IPS DF 6.9 (cell line): Measurements from ENCODE around the gene CACNA1I.

Experiments used
- DNase-seq: peaks from one replicate; pipeline ENCODE4 v3.0.0-alpha.2; 2013; ENCODE audit warnings: low read depth, low spot score
- H3K27ac ChIP-seq: one replicate; pipeline ENCODE4 v1.5.1; 2013; ENCODE audit warnings: low read length, control low read depth
- H3K27me3 ChIP-seq: 2 replicates; pipeline ENCODE4 v1.6.1; 2013; ENCODE audit warnings: mild to moderate bottlenecking, low read length; ENCODE audit not compliant: control insufficient read depth, insufficient read depth
- H3K36me3 ChIP-seq: 2 replicates; pipeline ENCODE4 v1.6.1; 2013; ENCODE audit warnings: low read length; ENCODE audit not compliant: control insufficient read depth, insufficient read depth
- H3K4me1 ChIP-seq: 2 replicates; pipeline ENCODE4 v1.6.1; 2013; ENCODE audit warnings: low read length; ENCODE audit not compliant: control insufficient read depth, insufficient read depth
- H3K4me3 ChIP-seq: 2 replicates; pipeline ENCODE4 v1.5.1; 2013; ENCODE audit warnings: mild to moderate bottlenecking, low read length
- H3K9me3 ChIP-seq: 2 replicates; pipeline ENCODE4 v1.6.1; 2013; ENCODE audit warnings: low read length, inconsistent platforms; ENCODE audit not compliant: control insufficient read depth, insufficient read depth
- WGBS: extraction: QIAGEN DNeasy Blood & Tissue Kit; methylation state at CpG from one replicate; pipeline ENCODE4 v1.1.7; 2013; ENCODE audit warnings: mixed read lengths, missing lambda C conversion rate; ENCODE audit not compliant: insufficient read length, insufficient coverage; 5-methylcytosine and 5-hydroxymethylcytosine counted together

CACNA1I gene

DNA sequence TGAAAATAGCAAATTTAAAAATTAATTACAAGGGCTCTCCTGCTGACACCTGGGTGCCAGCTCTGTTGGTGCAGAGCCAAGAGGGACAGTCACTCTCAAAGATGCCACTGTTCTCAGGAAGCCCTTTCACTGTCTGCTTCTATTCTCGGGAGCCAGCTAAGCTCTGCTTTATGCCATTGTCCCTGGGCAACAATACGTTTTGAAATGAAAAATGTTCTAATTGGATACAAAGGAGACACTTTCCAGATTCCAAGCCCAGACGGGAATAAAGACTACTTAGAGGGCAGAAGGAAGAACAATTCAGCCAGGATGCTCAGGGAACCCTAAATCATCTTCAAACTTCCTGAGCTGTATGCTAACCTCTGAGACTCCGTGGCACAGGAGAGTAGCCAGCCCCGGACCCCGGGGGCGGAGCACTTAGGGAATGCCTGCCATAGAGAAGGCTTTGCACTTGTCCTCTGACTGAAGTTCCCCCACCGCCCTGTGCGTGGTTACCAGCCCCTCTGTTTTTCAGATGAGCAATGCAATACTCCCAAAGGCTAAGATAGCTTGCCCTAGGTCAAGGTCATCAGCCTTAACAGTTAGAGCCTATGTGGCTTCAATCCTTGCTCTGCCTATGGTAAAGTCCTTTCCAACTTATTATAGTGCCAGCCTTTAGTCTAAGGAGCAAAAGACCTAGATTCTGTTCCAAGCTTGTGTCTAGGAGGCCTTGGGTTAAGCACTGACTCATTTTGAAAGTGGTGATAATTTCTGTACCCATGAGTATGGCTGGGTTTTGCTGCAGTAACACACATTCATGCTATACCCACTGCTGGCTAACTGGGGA is 150.9 kb downstream of the CACNA1I start:
- no peak overlapping the region for H3K4me3 ChIP-seq
- no peak for DNase-seq
- H3K4me1 ChIP-seq: no peaks in the 10 kb centered on the region
- H3K9me3 ChIP-seq: no peaks in the 10 kb centered on the region
- no peaks in the 10 kb centered on the region for H3K36me3 ChIP-seq
- no peaks in the 10 kb centered on the region for H3K27me3 ChIP-seq
- no peak overlapping the region for H3K27ac ChIP-seq
- no CpG with 5 or more reads among the region's 9 CpGs for WGBS

DNA sequence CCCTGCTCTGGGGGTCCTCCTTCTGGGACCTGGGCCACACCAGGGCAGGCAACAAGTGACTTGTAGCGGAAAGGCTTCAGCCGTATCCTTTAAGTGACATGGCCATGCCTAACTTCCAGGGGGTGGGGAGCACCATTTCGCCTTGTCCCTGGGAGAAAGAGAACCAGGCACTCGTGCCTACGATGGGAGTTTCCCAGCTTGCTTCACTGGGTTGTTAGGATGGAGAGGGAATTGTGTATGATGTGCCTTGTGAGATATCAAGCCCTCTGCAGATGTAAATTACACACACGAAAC is 151.4 kb downstream of the CACNA1I start:
- Histone ChIP-seq H3K27me3 (no peaks in the 10 kb centered on the region), H3K27ac (no peak overlapping the region), H3K9me3 (no peaks in the 10 kb centered on the region), H3K4me3 (no peak overlapping the region), H3K36me3 (no peaks in the 10 kb centered on the region), H3K4me1 (no peaks in the 10 kb centered on the region)
- no peak for DNase-seq
- no CpG with 5 or more reads among the region's 6 CpGs for WGBS

DNA sequence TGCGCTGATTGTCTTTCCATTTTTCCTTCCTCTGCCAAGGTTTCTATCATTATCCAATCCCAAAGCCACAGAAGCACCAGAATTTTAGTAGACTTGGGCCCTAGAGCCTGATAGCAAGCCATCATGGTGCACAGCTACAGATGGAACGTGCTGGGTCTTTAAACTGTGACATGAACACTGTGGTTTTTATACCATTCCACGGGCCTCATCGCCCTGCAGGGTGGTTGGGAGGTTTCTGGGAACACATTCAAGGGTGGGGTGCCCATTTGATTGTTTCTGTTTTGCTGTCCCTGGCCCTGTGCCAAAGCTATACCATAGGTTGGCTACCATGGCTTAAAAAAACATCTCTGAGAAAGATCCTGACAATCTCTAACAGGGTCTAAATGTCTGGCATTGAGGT is 151.9 kb downstream of the CACNA1I start:
- Histone ChIP-seq H3K27ac (no peak overlapping the region), H3K4me3 (no peak overlapping the region), H3K36me3 (no peaks in the 10 kb centered on the region), H3K9me3 (no peaks in the 10 kb centered on the region), H3K27me3 (no peaks in the 10 kb centered on the region), H3K4me1 (no peaks in the 10 kb centered on the region)
- no CpG with 5 or more reads among the region's 4 CpGs for WGBS
- no peak for DNase-seq

DNA sequence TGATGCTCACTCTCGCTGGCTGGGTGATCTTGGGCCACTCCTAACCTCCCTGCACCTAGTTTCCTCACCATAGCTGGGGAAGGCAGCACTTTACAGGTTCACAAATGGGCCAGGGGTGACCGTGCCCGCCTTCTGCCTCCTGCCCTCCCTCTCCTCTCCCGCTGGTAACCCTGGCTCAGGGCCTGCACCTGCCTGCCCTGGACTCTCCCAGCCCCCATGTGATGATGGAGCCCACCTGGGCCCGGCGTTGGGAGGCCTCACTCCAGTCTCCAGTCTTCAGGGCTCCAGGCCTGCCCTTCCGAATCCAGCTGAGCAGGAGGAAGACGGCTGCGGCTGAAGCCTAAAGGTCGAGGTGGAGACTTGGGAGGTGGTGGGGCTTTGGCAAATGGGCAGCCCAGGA is 152.9 kb downstream of the CACNA1I start:
- no peaks in the 10 kb centered on the region for H3K9me3 ChIP-seq
- no CpG with 5 or more reads among the region's 10 CpGs for WGBS
- H3K4me1 ChIP-seq: no peaks in the 10 kb centered on the region
- no peak for DNase-seq
- H3K4me3 ChIP-seq: no peak overlapping the region
- no peaks in the 10 kb centered on the region for H3K36me3 ChIP-seq
- no peaks in the 10 kb centered on the region for H3K27me3 ChIP-seq
- no peak overlapping the region for H3K27ac ChIP-seq

DNA sequence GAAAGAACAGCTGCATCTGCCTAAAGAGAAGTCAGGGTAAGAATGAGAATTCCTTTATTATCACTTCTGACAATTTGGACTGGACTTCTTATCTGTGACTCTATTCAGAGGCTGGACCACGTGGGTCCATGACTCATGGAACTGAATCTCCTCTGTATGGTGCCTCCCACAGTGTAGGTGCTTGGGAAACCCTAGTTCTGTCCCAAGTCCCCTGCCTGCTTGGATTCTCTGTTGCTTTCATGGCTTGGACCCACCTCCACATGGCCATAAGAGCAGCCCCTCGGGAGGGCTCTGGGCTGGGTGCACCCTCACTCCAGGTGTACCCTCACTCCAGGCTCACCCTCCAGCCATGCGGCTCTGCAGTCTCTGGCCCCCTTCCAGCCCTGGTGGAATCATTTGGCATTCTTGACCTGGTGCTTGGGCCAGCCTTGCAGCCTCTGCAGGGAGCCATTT is 153.4 kb downstream of the CACNA1I start:
- H3K27me3 ChIP-seq: no peaks in the 10 kb centered on the region
- DNase-seq: no peak
- no peak overlapping the region for H3K27ac ChIP-seq
- no peaks in the 10 kb centered on the region for H3K9me3 ChIP-seq
- H3K4me1 ChIP-seq: no peaks in the 10 kb centered on the region
- H3K36me3 ChIP-seq: no peaks in the 10 kb centered on the region
- no CpG with 5 or more reads among the region's 3 CpGs for WGBS
- no peak overlapping the region for H3K4me3 ChIP-seq

DNA sequence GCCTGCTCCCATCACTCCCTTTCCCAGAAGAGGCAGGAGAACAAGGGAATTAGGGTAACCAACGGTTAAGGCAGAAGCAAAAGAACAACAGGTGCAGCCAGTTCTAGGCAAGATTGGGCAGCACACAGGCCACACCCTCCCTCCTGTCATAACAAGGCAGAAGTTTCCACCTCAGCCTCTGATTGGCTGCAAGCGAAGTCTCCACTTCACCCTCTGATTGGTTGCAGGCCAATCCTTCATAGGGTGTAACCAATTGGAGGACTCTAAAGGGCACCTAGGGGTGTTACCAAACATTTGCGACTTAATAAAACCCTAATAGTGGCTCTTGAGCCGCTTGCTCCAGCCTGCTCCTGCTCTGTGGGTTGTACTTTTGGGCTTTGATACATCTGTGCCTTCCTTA is 153.8 kb downstream of the CACNA1I start:
- Histone ChIP-seq H3K4me3 (no peak overlapping the region), H3K27me3 (no peaks in the 10 kb centered on the region), H3K27ac (no peak overlapping the region), H3K36me3 (no peaks in the 10 kb centered on the region), H3K4me1 (no peaks in the 10 kb centered on the region), H3K9me3 (no peaks in the 10 kb centered on the region)
- no peak for DNase-seq
- no CpG with 5 or more reads among the region's 4 CpGs for WGBS

DNA sequence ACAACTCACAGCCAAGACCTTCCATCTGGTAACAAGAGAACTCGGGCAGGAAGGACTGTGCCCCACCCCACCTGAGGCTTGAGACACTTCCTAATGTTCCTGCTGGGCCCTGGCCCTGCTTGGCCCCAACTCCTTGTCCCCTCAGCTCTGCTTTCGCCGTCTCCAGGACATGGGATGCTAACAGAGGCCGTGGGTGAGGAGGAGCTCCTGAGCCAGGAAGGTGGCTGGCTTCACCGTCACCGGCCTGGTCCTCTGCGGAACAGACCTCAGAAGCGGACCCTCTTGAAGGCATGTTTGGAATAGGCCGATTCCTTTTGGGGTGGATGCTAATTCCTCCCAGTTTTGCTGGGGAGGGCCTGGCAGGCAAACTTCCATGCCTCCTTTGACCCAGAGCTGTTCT is 154.3 kb downstream of the CACNA1I start:
- no peaks in the 10 kb centered on the region for H3K9me3 ChIP-seq
- H3K27ac ChIP-seq: no peak overlapping the region
- no CpG with 5 or more reads among the region's 9 CpGs for WGBS
- no peak for DNase-seq
- H3K36me3 ChIP-seq: no peaks in the 10 kb centered on the region
- no peak overlapping the region for H3K4me3 ChIP-seq
- no peaks in the 10 kb centered on the region for H3K27me3 ChIP-seq
- H3K4me1 ChIP-seq: no peaks in the 10 kb centered on the region

DNA sequence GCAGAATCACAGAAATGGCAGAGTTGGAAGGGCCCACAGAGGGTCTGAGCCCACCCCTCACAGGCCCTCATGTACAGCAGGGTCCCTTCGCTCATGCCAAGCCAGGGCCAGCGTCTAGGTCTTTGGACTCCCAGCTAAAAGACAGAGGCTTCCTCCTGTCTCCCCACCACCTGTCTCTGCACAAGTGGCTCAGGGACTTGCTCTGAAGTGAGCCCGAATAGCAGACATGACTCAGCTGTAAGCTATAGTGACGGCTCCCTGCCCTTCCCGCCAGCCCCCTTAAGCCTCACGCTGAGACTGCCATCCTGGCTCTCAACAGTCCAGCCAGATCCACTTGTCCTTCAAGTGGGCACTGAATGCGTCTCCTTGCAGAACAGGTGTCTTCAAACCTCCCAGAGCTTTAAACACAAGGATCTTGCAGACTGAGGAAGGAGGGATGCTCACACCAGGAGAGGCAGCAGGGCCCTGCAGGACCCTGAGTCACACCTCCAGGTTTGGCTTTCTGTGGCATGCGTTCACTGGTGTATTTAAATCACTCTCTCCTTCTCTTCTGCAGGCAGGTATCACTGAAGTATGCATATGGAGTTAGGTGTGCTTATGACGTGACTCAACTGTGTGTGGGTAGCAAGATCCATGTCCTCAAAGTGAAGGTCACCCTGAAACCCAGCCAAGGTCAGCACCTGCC is 154.9 kb downstream of the CACNA1I start:
- Histone ChIP-seq H3K4me1 (no peaks in the 10 kb centered on the region), H3K4me3 (no peak overlapping the region), H3K27me3 (no peaks in the 10 kb centered on the region), H3K36me3 (no peaks in the 10 kb centered on the region), H3K27ac (no peak overlapping the region), H3K9me3 (no peaks in the 10 kb centered on the region)
- WGBS: no CpG with 5 or more reads among the region's 9 CpGs
- no peak for DNase-seq

DNA sequence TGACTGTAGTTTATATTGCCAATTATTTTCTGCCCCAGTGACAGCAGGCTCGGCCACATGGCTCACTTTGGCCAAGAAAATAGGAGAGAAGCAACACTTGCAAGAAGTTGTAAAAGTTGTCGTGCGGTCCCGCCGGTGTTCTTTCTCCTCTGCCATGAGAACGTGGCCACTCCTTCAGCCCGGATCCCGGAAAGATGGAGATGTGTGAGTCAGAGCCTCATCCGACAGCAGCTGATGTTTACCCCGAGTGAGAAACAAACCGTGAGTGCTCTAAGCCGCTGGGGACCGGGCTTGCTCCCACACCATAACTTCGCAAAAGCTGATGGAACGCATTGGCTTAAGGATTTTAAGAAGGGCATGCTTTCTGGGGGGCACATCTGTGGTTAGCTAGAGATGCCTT is 157.0 kb downstream of the CACNA1I start:
- no peaks in the 10 kb centered on the region for H3K9me3 ChIP-seq
- H3K4me1 ChIP-seq: peaks cover 6% of the 10 kb centered on the region; the same call in 1 of the 2 replicates
- no peak for DNase-seq
- WGBS: no CpG with 5 or more reads among the region's 15 CpGs
- no peaks in the 10 kb centered on the region for H3K27me3 ChIP-seq
- H3K36me3 ChIP-seq: no peaks in the 10 kb centered on the region
- no peak overlapping the region for H3K27ac ChIP-seq
- H3K4me3 ChIP-seq: no peak overlapping the region

DNA sequence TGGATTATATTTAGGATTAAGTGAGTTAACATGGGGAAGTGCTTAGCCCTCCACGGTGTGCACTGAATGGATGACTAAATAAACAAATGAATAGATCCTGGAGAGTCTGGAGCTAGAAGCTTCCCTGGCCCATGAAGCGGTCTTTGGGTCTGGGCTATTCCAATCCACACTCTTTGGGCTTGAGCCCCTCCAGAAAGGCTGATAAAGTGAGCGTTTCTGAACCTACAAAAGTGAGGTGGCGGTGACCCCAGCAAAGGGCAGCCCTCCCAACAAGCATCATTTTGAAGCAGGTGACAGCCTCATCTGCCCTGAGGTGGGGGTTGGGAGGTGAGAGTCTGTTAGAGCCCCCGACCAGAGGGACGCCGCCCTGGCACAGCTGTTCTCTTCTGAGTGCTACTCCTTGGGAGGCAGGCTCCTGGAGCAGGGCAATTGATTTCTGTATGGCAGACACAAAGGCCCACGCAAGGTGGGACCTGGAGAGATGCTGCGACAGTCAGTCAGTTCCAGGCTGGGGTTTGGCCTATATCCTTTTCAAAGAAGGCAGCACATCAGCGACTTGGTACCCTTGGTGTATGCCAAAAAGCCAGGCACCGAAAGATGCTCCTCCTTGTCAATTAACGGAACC is 157.8 kb downstream of the CACNA1I start:
- Histone ChIP-seq H3K27me3 (no peaks in the 10 kb centered on the region), H3K27ac (no peak overlapping the region), H3K36me3 (no peaks in the 10 kb centered on the region), H3K4me1 (peaks cover 6% of the 10 kb centered on the region; the same call in 1 of the 2 replicates), H3K9me3 (no peaks in the 10 kb centered on the region), H3K4me3 (no peak overlapping the region)
- no CpG with 5 or more reads among the region's 12 CpGs for WGBS
- DNase-seq: no peak
